ENCODE measurements around the gene MIGA1.
"Not testable (repeated sequence)": the region's sequence is repeated elsewhere in the genome, so short reads cannot be mapped to it uniquely, and the experiment has no call there.

MIGA1 gene

GRCh38 chr1:77857552-77857951 lies 78.1 kb downstream of the MIGA1 start:
- DNase-seq, result no peak

DNA sequence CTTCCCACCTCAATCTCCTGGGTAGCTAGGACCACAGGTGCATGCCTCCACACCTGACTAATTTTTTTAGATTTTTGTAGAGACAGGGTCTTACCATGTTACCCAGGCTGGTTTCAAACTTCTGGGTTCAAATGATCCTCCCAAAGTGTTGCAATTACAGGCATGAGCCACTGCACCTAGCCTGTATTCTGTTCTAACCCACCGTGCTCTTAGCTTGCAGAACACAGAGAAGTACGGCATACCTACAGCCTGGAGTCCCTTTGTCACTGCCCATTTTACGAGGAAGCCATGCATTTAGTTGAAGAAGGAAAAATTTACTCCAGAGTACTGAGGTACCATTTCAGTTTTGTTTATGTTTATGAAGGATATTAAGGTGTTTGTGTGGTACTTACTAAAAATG lies 79.3 kb downstream of the MIGA1 start:
- no peak for DNase-seq

DNA sequence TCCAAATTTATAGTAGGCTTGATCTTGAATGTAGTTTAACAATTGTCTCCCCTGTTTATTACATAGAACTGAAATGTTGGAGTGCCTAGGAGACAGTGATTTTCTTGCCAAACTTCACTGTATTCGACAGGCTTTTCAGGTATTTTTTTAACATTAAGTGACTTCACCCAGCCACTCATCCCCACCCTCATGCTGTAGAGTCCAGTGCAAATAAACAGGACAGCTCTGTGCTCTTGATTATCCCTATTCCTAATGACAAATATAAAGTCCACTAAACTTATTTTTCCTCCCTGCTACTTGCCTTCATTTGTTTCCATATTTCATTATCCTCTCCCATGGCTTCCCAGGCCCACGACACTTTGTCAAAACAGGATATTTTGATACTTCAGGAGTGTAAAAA lies 79.8 kb downstream of the MIGA1 start:
- DNase-seq, result no peak

DNA sequence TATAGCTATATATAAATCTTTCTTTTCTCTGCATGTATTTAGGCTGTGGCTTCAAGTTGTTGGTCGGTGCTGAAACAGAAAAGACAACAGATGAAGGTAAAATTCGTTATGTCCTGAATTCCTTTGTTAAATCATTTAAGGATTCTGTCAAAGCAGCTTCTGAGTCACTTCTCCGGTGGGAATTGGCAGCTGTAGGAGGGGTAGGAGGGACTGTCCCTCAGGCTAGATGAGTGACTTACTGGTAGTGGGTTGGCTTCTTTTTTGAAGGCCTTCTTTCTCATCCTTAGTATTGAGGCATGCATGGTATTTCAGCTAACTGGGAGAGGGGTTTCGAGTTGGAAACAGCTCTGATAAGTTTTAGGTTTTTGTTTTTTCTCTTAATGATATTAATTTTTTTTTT lies 86.8 kb downstream of the MIGA1 start:
- no peak for DNase-seq

DNA sequence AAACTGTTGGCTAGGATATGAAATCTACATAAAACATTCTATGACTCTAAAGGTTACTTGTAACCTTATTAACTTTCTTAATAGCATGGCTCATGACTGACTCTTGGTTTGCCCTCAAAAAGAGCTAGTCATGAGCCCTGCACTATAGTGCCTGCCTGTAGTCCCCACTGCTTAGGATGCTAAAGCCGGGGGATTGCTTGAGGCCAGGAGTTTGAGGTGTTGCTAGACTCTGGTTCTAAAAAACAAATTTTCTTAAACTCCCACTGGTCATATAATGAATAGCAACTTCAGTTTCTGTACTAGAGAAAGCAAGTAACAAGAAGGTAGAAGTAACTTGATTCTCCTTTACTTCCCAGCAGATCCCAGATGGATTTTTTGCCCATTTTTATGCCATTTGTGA lies 93.2 kb downstream of the MIGA1 start:
- no peak for DNase-seq

- DNase-seq, result no peak
Measured at GRCh38 chr1:77873461-77873860, 94.0 kb downstream of the MIGA1 start.

DNA sequence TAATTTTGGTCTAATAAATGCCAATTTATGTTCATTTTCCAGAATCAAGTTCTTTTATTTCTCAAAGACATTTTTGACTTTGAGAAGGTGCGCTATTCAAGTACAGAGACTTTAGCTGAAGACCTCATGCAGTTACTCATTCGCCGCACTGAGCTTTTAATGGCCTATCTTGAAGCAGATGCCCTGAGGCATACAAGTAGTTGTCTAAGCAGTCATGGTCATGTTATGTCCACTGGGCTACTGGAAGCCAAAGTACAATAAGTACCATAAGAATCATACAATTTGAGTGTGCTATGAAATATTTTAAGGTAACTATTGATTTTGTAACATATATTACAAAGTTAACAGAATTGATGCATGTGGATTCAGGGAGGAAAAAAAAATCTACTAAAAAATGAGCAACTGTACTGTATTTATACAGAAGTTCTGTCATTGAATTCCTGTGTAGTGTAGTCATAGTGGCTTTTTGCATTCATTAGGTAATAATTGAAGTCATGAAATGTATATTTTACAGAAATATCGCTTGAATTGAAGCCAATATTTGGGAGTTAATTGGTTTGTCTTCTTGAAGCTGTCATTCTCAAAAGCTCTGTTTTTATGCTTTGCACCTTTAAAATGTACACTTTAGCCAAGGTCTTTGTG lies 95.5 kb downstream of the MIGA1 start:
- DNase-seq, result no peak

- no peak for DNase-seq
Measured at GRCh38 chr1:77876884-77877283, 97.4 kb downstream of the MIGA1 start.

DNA sequence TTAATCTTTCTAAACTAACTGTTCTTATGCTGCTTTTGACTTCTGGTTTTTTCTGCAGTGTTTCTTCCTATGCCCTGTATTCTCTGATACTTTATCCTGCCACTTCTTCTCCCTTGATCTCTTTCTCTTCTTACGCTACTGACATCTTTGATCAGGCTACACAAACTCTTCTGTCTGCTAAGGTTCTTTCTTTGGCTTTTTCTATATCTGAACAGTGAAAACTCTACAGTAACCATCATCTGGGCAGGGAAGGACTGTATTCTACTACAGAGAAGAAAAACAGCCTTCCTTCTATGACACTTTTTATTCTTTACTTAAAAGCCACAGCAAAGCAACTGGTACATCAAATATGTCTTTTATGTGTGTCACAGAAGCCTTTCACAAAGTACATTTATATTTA lies 101.6 kb downstream of the MIGA1 start:
- no peak for DNase-seq

DNA sequence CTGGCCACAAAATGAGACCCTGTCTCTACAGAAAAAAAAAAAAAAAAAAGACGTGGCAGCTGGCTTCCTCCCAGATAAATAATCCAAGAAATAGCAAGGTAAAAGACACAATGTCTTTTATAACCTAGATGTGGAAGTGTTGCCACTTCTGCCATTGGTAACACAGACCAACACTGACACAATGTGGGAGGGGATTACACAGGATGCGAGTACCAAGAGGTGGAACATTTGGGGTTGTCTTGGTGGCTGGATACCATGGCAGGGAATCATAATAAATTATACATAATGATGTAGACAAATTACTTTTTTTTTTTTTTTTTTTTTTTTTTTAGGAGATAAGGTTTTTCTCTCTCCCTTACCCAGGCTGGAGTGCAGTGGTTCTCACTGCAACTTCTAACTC lies 103.0 kb downstream of the MIGA1 start:
- no peak for DNase-seq

GRCh38 chr1:77888081-77888780 lies 108.8 kb downstream of the MIGA1 start, which contains the start of gene NEXN:
TSS of gene NEXN (plus strand) at chr1:77888624. CDS start at chr1:77916107, 27,483 bp downstream.
- DNase-seq, result no peak

- DNase-seq, result no peak
Measured at GRCh38 chr1:77888781-77889642, 109.6 kb downstream of the MIGA1 start.

DNA sequence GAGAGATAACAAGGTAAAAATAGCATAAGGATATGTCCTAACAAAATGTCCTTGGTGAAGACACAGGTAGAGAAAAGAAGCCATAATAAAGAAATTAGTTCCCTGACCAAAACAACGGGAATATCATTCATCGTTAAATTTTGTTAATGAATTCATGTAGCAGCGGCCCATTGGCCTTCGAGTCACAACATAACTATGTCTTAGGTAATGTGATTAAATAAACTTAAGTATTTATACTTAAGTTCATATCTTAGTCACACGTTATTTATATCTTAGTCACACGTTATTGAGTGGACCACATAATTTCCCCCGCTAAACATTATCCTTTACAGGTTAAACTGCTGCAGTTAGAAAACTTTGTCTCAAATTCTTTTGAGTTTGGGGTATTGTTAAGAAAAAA lies 110.2 kb downstream of the MIGA1 start:
- no peak for DNase-seq

DNA sequence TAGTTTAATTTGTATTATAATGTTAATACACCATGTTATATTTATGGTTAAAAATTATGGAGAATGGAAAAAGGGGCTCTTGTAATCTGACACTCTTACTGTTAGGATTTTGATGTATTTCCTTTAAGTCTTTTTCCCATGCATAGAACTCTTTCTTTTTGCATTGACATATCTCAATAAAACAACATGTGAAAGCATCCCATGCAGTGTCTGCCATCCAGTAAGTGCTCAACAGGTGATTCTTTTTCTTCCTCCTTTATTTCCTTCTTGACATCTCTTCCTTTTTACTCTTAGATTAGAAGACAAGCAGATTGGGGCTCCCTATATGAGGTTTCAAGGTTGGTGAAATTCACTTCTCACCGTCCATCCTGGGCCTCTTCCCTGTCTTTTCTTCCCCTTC lies 111.8 kb downstream of the MIGA1 start:
- no peak for DNase-seq

- no peak for DNase-seq
Measured at GRCh38 chr1:77899647-77900320, 120.3 kb downstream of the MIGA1 start.

- DNase-seq, result no peak
Measured at GRCh38 chr1:77900687-77901293, 121.3 kb downstream of the MIGA1 start.

DNA sequence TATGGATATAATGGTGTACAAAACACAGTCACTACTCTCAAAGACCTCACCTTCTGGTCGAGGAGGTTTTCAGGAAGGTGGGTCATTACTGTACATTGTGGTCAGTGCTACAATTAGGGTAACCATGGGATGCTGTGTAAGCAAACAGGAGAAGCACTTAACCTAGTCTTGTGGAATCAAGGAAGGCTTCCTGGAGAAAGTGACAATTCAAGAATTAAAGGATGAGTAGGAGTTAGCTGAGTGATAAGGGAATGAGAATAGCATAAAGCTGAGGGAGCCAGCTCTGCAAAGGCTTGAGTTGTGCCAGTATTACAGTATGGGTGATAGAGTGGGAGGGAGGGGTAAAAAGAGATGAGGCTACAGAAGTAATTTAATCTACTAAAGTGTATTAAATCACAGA lies 126.2 kb downstream of the MIGA1 start:
- DNase-seq, result no peak

DNA sequence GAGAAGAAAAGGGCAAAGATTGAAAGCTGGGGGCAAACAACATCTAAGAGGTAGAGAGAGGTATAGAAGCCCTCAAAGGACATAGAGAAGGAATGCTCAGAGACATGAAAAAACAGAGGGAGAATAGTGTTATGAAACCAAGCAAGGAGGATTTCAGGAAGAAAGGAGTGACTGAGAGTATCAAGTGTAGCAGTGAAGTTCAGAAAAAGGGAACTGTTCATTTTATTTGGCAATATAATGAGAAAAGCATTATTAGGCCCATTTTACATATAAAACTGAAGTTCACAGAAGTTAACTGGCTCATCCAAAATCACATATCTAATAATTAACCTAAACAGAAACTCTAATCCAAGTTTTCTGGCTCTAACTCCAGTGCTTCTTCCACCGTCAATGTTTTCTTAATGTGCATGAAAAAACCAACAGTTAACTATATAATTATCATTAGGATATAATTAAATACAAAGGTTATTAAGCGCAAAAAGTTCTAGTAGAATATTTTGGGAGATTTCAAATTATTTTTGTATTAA lies 126.6 kb downstream of the MIGA1 start:
- no peak for DNase-seq

GRCh38 chr1:77906624-77907023 lies 127.2 kb downstream of the MIGA1 start:
- DNase-seq, result no peak

GRCh38 chr1:77910116-77910515 lies 130.7 kb downstream of the MIGA1 start:
- no peak for DNase-seq

- DNase-seq, result not testable (repeated sequence)
Measured at GRCh38 chr1:77918918-77919317, 139.5 kb downstream of the MIGA1 start.

DNA sequence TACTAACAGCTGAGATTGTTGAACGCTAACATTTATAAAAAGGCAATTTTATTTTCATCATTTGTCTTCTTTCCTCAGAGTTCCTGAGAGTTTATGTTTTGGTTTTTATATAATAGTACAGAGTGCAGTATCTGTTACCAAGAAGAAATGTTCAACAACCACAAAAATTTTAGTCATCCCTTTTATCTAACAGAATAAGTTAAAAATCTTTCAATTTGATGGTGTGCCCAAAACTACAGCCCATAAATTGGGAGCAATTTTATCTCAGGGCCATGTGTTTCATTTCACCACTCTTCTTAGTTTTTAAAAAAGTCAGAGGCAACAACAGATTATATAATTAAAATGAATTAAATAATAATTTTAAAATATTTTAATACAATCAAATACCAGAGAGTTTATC lies 146.1 kb downstream of the MIGA1 start:
- no peak for DNase-seq

GRCh38 chr1:77925956-77926355 lies 146.5 kb downstream of the MIGA1 start:
- no peak for DNase-seq
